Body of pancreas (tissue), 4 donors: Measurements from ENCODE around the gene NRP2. TPM values are rescaled to one million over a fixed set of nuclear protein-coding genes. Genes with fewer than 3 reads are reported as not detected.

Experiments used
- ATAC-seq: fragments of 150-250 bp; one replicate; pipeline ENCODE4 v1.9.1; 2016
- DNase-seq, 4 donors: peaks; one replicate each; pipeline ENCODE4 v3.0.0-alpha.2; 2019
- H3K27ac ChIP-seq, 4 donors: fragments of 200-600 bp; sonication (generic); 1 replicate in 3 of 4; 2 replicates in 1 of 4; pipeline versions ENCODE4 v1.5.1 to v1.6.1; 2016 to 2019; ENCODE audit warnings: mild to moderate bottlenecking in 1 of 4, mixed read lengths in 1 of 4, moderate library complexity in 1 of 4
- H3K27me3 ChIP-seq, 2 donors: fragments of 200-600 bp; sonication (generic); one replicate each; pipeline ENCODE4 v1.6.0; 2016; ENCODE audit warnings: mild to moderate bottlenecking in 1 of 2
- H3K36me3 ChIP-seq, 2 donors: fragments of 200-600 bp; sonication (generic); replicated peaks in 1 of 2; 2 replicates each; pipeline ENCODE4 v1.5.1; 2016; ENCODE audit warnings: low read depth in 2 of 2; ENCODE audit not compliant: insufficient read depth in 1 of 2
- H3K4me1 ChIP-seq: fragments of 200-600 bp; sonication (generic); one replicate; pipeline ENCODE4 v1.6.0; 2016
- H3K4me3 ChIP-seq, 2 donors: fragments of 200-600 bp; sonication (generic); 1 replicate in 1 of 2; 2 replicates in 1 of 2; pipeline ENCODE4 v1.5.1; 2016 to 2019
- H3K9me3 ChIP-seq, 3 donors: fragments of 200-600 bp; sonication (generic); 1 replicate in 2 of 3; 2 replicates in 1 of 3; pipeline ENCODE4 v1.5.1; 2016
- CTCF ChIP-seq, 7 experiments: fragments of 450-650 bp in 4 of 7; fragments of 200-600 bp in 3 of 7; sonication (generic) in 3 of 7; IDR thresholded peaks; one replicate each; pipeline ENCODE4 v1.5.1; 2016 to 2019; ENCODE audit warnings: antibody characterized with exemption in 7 of 7
- POLR2A ChIP-seq, 3 donors: fragments of 450-650 bp; IDR thresholded peaks; one replicate each; pipeline ENCODE4 v1.6.1; 2016; ENCODE audit warnings: antibody characterized with exemption in 3 of 3, mild to moderate bottlenecking in 2 of 3
- whole genome bisulfite sequencing, 2 donors: methylation state at CpG; one replicate each; pipeline ENCODE4 v1.1.5; 2017; 5-methylcytosine and 5-hydroxymethylcytosine counted together
- intact Hi-C: fragments of 100-400 bp; cut with DNase I; formaldehyde crosslinking; loops from one replicate; pipeline ENCODE4 v1.15.1; 2023
- total RNA-seq, 2 donors: library from RNA; depleted of rRNA; stranded (reverse); fragments of >200 nt; gene quantifications; one replicate each; pipeline ENCODE4 v1.1.0, GENCODE V29; 2016

The NRP2 gene
- total RNA-seq, 2 donors from 2014 or later: 5.7 to 7.6 TPM

- intact Hi-C loops: no loop called here
- Histone ChIP-seq H3K27me3 (no peaks in the 10 kb centered on the region), H3K4me3 (no peak overlapping the region), H3K4me1 (peaks cover 3% of the 10 kb centered on the region), H3K36me3 (no peaks in the 10 kb centered on the region), H3K27ac (no peak overlapping the region), H3K9me3 (no peaks in the 10 kb centered on the region)
- DNase-seq: no peak
- TF ChIP-seq POLR2A (IDR thresholded peaks at IDR 0.05) (no peak), CTCF (IDR thresholded peaks at IDR 0.05) (no peak)
- WGBS, 2 donors: 60 to 66% methylated on average over 5 of the region's 5 CpGs
- ATAC-seq: no peak
Measured at GRCh38 chr2:205776720-205777119, 94.4 kb downstream of the NRP2 start.

GRCh38 chr2:205778356-205778755 lies 96.1 kb downstream of the NRP2 start:
- Histone ChIP-seq H3K4me1 (peaks cover 3% of the 10 kb centered on the region), H3K27me3 (no peaks in the 10 kb centered on the region), H3K9me3 (no peaks in the 10 kb centered on the region), H3K36me3 (no peaks in the 10 kb centered on the region), H3K27ac (no peak overlapping the region), H3K4me3 (no peak overlapping the region)
- intact Hi-C loops: no loop called here
- DNase-seq: no peak
- no peak for TF ChIP-seq POLR2A (IDR thresholded peaks at IDR 0.05)
- TF ChIP-seq CTCF (IDR thresholded peaks at IDR 0.05): no peak
- ATAC-seq: no peak
- 77 to 79% methylated on average over 3 of the region's 3 CpGs for WGBS, 2 donors

GRCh38 chr2:205780645-205781044 lies 98.3 kb downstream of the NRP2 start:
- TF ChIP-seq CTCF (IDR thresholded peaks at IDR 0.05): no peak
- no peak for TF ChIP-seq POLR2A (IDR thresholded peaks at IDR 0.05)
- no peaks in the 10 kb centered on the region for H3K9me3 ChIP-seq
- DNase-seq (no peak), ATAC-seq (no peak)
- no peaks in the 10 kb centered on the region for H3K27me3 ChIP-seq
- intact Hi-C loops: no loop called here
- H3K4me3 ChIP-seq: no peak overlapping the region
- no peaks in the 10 kb centered on the region for H3K36me3 ChIP-seq
- 64 to 67% methylated on average over 2 of the region's 2 CpGs for WGBS, 2 donors
- peaks cover 3% of the 10 kb centered on the region for H3K4me1 ChIP-seq
- H3K27ac ChIP-seq: no peak overlapping the region

- no peak overlapping the region for H3K27ac ChIP-seq
- H3K36me3 ChIP-seq: no peaks in the 10 kb centered on the region
- WGBS, 2 donors: 78 to 81% methylated on average over 5 of the region's 5 CpGs
- intact Hi-C loops: no loop called here
- TF ChIP-seq CTCF (IDR thresholded peaks at IDR 0.05) (no peak), POLR2A (IDR thresholded peaks at IDR 0.05) (no peak)
- H3K4me3 ChIP-seq: no peak overlapping the region
- H3K9me3 ChIP-seq: no peaks in the 10 kb centered on the region
- no peaks in the 10 kb centered on the region for H3K4me1 ChIP-seq
- no peaks in the 10 kb centered on the region for H3K27me3 ChIP-seq
- ATAC-seq (no peak), DNase-seq (no peak)
Measured at GRCh38 chr2:205781244-205781931, 99.1 kb downstream of the NRP2 start.

GRCh38 chr2:205782941-205783340 lies 100.6 kb downstream of the NRP2 start:
- no peaks in the 10 kb centered on the region for H3K27me3 ChIP-seq
- TF ChIP-seq POLR2A (IDR thresholded peaks at IDR 0.05): no peak
- 76 to 77% methylated on average over 4 of the region's 4 CpGs for WGBS, 2 donors
- H3K9me3 ChIP-seq: no peaks in the 10 kb centered on the region
- H3K4me3 ChIP-seq: no peak overlapping the region
- H3K27ac ChIP-seq: no peak overlapping the region
- no peaks in the 10 kb centered on the region for H3K4me1 ChIP-seq
- H3K36me3 ChIP-seq: no peaks in the 10 kb centered on the region
- intact Hi-C loops: no loop called here
- DNase-seq (no peak), ATAC-seq (no peak)
